Iris pigment epithelial cell (primary cell): ENCODE data around the gene AP3M1.

Experiments used
- DNase-seq: peaks from one replicate; pipeline ENCODE4 v3.0.0-alpha.2; 2011; ENCODE audit warnings: low read depth

The AP3M1 gene

GRCh38 chr10:74079936-74080590 is 70.6 kb downstream of the AP3M1 start:
- peak; percentile 52 for DNase-seq

- DNase-seq, result peak; percentile 45
These were observed 71.3 kb downstream of the AP3M1 start for GRCh38 chr10:74079028-74079935.

GRCh38 chr10:74078037-74078436 is 72.6 kb downstream of the AP3M1 start:
- DNase-seq, result peak; percentile 75

- no peak for DNase-seq
These were observed 73.2 kb downstream of the AP3M1 start for GRCh38 chr10:74077416-74077815.

- DNase-seq, result no peak
These were observed 73.7 kb downstream of the AP3M1 start for GRCh38 chr10:74076961-74077360.

- no peak for DNase-seq
These were observed 74.7 kb downstream of the AP3M1 start for GRCh38 chr10:74075906-74076305.

- DNase-seq, result peak; percentile 82
These were observed 78.1 kb downstream of the AP3M1 start for GRCh38 chr10:74072503-74072902.

- peak; percentile 90 for DNase-seq
These were observed 79.5 kb downstream of the AP3M1 start for GRCh38 chr10:74071157-74071556.
